ENCODE data around the gene ZSWIM1. TPM values are rescaled to one million over a fixed set of nuclear protein-coding genes. Genes with fewer than 3 reads are reported as not detected.
A peak's percentile ranks its signal among the peaks of the same experiment; 100 is the strongest.

Gene ZSWIM1
- total and polyA plus RNA-seq, 2 of the 13 experiments (the other 11 are each of a cell fraction or from before 2014, with no cell fraction given): 9.5 to 11.7 TPM

GRCh38 chr20:45833883-45834796 is 46.9 kb upstream of the ZSWIM1 start (continued):
- TF ChIP-seq, protein P1, sequence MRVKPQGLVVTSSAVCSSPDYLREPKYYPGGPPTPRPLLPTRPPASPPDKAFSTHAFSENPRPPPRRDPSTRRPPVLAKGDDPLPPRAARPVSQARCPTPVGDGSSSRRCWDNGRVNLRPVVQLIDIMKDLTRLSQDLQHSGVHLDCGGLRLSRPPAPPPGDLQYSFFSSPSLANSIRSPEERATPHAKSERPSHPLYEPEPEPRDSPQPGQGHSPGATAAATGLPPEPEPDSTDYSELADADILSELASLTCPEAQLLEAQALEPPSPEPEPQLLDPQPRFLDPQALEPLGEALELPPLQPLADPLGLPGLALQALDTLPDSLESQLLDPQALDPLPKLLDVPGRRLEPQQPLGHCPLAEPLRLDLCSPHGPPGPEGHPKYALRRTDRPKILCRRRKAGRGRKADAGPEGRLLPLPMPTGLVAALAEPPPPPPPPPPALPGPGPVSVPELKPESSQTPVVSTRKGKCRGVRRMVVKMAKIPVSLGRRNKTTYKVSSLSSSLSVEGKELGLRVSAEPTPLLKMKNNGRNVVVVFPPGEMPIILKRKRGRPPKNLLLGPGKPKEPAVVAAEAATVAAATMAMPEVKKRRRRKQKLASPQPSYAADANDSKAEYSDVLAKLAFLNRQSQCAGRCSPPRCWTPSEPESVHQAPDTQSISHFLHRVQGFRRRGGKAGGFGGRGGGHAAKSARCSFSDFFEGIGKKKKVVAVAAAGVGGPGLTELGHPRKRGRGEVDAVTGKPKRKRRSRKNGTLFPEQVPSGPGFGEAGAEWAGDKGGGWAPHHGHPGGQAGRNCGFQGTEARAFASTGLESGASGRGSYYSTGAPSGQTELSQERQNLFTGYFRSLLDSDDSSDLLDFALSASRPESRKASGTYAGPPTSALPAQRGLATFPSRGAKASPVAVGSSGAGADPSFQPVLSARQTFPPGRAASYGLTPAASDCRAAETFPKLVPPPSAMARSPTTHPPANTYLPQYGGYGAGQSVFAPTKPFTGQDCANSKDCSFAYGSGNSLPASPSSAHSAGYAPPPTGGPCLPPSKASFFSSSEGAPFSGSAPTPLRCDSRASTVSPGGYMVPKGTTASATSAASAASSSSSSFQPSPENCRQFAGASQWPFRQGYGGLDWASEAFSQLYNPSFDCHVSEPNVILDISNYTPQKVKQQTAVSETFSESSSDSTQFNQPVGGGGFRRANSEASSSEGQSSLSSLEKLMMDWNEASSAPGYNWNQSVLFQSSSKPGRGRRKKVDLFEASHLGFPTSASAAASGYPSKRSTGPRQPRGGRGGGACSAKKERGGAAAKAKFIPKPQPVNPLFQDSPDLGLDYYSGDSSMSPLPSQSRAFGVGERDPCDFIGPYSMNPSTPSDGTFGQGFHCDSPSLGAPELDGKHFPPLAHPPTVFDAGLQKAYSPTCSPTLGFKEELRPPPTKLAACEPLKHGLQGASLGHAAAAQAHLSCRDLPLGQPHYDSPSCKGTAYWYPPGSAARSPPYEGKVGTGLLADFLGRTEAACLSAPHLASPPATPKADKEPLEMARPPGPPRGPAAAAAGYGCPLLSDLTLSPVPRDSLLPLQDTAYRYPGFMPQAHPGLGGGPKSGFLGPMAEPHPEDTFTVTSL (CRISPR knock-in tag; IDR thresholded peaks at IDR 0.05; ENCODE audit: borderline replicate concordance): peak; percentile 15; the same call in 1 of the 2 replicates
- TF ChIP-seq KMT2B (CRISPR knock-in tag; IDR thresholded peaks at IDR 0.05) (peak; percentile 66; the same call in 1 of the 2 replicates), ZNF260 (CRISPR knock-in tag; IDR thresholded peaks at IDR 0.05; ENCODE audit: borderline replicate concordance, low read depth) (no peak), ZNF446 (CRISPR knock-in tag; IDR thresholded peaks at IDR 0.05) (no peak), ZNF432 (CRISPR knock-in tag; IDR thresholded peaks at IDR 0.05; ENCODE audit: borderline replicate concordance) (no peak), PTBP1 (IDR thresholded peaks at IDR 0.05; ENCODE audit: low read depth, low read length, poor library complexity, severe bottlenecking) (no peak), ZNF264 (CRISPR knock-in tag; IDR thresholded peaks at IDR 0.05) (no peak), NR0B2 (CRISPR knock-in tag; IDR thresholded peaks at IDR 0.05) (0 out of 2 replicates have a peak, but pooled peaks have one; percentile 38), TIGD3 (CRISPR knock-in tag; IDR thresholded peaks at IDR 0.05; ENCODE audit: borderline replicate concordance) (0 out of 2 replicates have a peak, but pooled peaks have one; percentile 15), ZNF567 (CRISPR knock-in tag; IDR thresholded peaks at IDR 0.05; ENCODE audit: borderline replicate concordance) (peak; percentile 78; the same call in 1 of the 2 replicates), ZNF326 (CRISPR knock-in tag; IDR thresholded peaks at IDR 0.05; ENCODE audit: borderline replicate concordance) (no peak), ZNF30 (CRISPR knock-in tag; IDR thresholded peaks at IDR 0.05) (no peak), CREB1 (IDR thresholded peaks at IDR 0.05) (no peak), CREB1 (CRISPR knock-in tag; IDR thresholded peaks at IDR 0.05) (no peak), ZNF230 (CRISPR knock-in tag; IDR thresholded peaks at IDR 0.05) (no peak; the same call in 1 of the 2 replicates), ZFP36L2 (CRISPR knock-in tag; IDR thresholded peaks at IDR 0.05) (peak; percentile 93; the same call in 1 of the 2 replicates), ZEB1 (IDR thresholded peaks at IDR 0.05; ENCODE audit: insufficient replicate concordance, low read depth) (peak; percentile 21), ZNF772 (CRISPR knock-in tag; IDR thresholded peaks at IDR 0.05) (peak; percentile 78), ZNF430 (CRISPR knock-in tag; IDR thresholded peaks at IDR 0.05) (peak; percentile 1; the same call in 1 of the 2 replicates), POLR2AphosphoS2 (IDR thresholded peaks at IDR 0.05; ENCODE audit: low read depth, low read length) (no peak), ZNF572 (CRISPR knock-in tag; IDR thresholded peaks at IDR 0.05) (peak; percentile 96), CCAR2 (optimal IDR thresholded peaks at IDR 0.05; ENCODE audit: low read depth, low read length) (no peak), NBN (conservative IDR thresholded peaks at IDR 0.05) (no peak)
